Trophoblast cell (in vitro differentiated cells and primary cell): Measurements from ENCODE around the gene HS6ST2.
A peak's percentile ranks its signal among the peaks of the same experiment; 100 is the strongest.

Experiments used
- DNase-seq, 2 donors: peaks; one replicate each; pipeline ENCODE4 v3.0.0-alpha.2; 2016
- H2AFZ ChIP-seq: 2 replicates; pipeline ENCODE4 v1.6.1; 2013; ENCODE audit warnings: low read length, moderate library complexity, mild to moderate bottlenecking; ENCODE audit not compliant: insufficient read depth, poor library complexity
- H2AK5ac ChIP-seq: 2 replicates; pipeline ENCODE4 v1.6.1; 2013; ENCODE audit warnings: mild to moderate bottlenecking, low read length
- H2BK120ac ChIP-seq: 2 replicates; pipeline ENCODE4 v1.6.1; 2013; ENCODE audit warnings: low read length, mild to moderate bottlenecking, moderate library complexity; ENCODE audit not compliant: insufficient read depth, poor library complexity
- H2BK12ac ChIP-seq: 2 replicates; pipeline ENCODE4 v1.6.1; 2013; ENCODE audit warnings: mild to moderate bottlenecking, low read length, moderate library complexity
- H2BK5ac ChIP-seq: 2 replicates; pipeline ENCODE4 v1.6.1; 2013; ENCODE audit warnings: low read length, low read depth, moderate library complexity, mild to moderate bottlenecking; ENCODE audit not compliant: poor library complexity
- H3K14ac ChIP-seq: 2 replicates; pipeline ENCODE4 v1.6.1; 2013; ENCODE audit warnings: mild to moderate bottlenecking, low read length
- H3K18ac ChIP-seq: 2 replicates; pipeline ENCODE4 v1.6.1; 2013; ENCODE audit warnings: mild to moderate bottlenecking, low read length
- H3K23ac ChIP-seq: 2 replicates; pipeline ENCODE4 v1.6.1; 2013; ENCODE audit warnings: low read length
- H3K27ac ChIP-seq: 2 replicates; pipeline ENCODE4 v1.5.1; 2013; ENCODE audit warnings: low read depth, mild to moderate bottlenecking, inconsistent platforms, low read length, moderate library complexity
- H3K27me3 ChIP-seq: 2 replicates; pipeline ENCODE4 v1.6.1; 2013; ENCODE audit warnings: inconsistent platforms, mild to moderate bottlenecking, low read length, moderate library complexity; ENCODE audit not compliant: insufficient read depth
- H3K36me3 ChIP-seq, 2 experiments: 1 replicate in 1 of 2; 2 replicates in 1 of 2; pipeline ENCODE4 v1.6.1; 2013; ENCODE audit warnings: low read length in 2 of 2, mild to moderate bottlenecking in 2 of 2, moderate library complexity in 1 of 2; ENCODE audit not compliant: insufficient read depth in 2 of 2, control insufficient read depth in 1 of 2
- H3K4ac ChIP-seq: 2 replicates; pipeline ENCODE4 v1.6.1; 2013; ENCODE audit warnings: low read depth, mild to moderate bottlenecking, low read length, moderate library complexity
- H3K4me1 ChIP-seq, 2 experiments: 1 replicate in 1 of 2; 2 replicates in 1 of 2; pipeline ENCODE4 v1.6.1; 2013; ENCODE audit warnings: low read length in 2 of 2, mild to moderate bottlenecking in 2 of 2, moderate library complexity in 1 of 2; ENCODE audit not compliant: insufficient read depth in 2 of 2, control insufficient read depth in 1 of 2
- H3K4me2 ChIP-seq: 2 replicates; pipeline ENCODE4 v1.6.1; 2013; ENCODE audit warnings: inconsistent platforms, mild to moderate bottlenecking, low read length, moderate library complexity
- H3K4me3 ChIP-seq: 2 replicates; pipeline ENCODE4 v1.5.1; 2013; ENCODE audit warnings: mild to moderate bottlenecking, low read depth, low read length, inconsistent platforms
- H3K79me1 ChIP-seq: one replicate; pipeline ENCODE4 v1.6.1; 2013; ENCODE audit warnings: low read length
- H3K79me2 ChIP-seq: 2 replicates; pipeline ENCODE4 v1.6.1; 2013; ENCODE audit warnings: low read length, mild to moderate bottlenecking; ENCODE audit not compliant: control insufficient read depth, insufficient read depth, poor library complexity
- H3K9ac ChIP-seq: 2 replicates; pipeline ENCODE4 v1.6.1; 2013; ENCODE audit warnings: mild to moderate bottlenecking, low read length
- H3K9me3 ChIP-seq: 2 replicates; pipeline ENCODE4 v1.6.1; 2013; ENCODE audit warnings: low read depth, mild to moderate bottlenecking, control low read depth, inconsistent platforms, low read length; ENCODE audit not compliant: insufficient read depth
- H4K12ac ChIP-seq: 2 replicates; pipeline ENCODE4 v1.6.1; 2013; ENCODE audit warnings: low read depth, mild to moderate bottlenecking, low read length, moderate library complexity
- H4K8ac ChIP-seq: 2 replicates; pipeline ENCODE4 v1.6.1; 2013; ENCODE audit warnings: low read depth, mild to moderate bottlenecking, low read length, moderate library complexity
- H4K91ac ChIP-seq: one replicate; pipeline ENCODE4 v1.6.1; 2013; ENCODE audit warnings: low read depth, mild to moderate bottlenecking, low read length, moderate library complexity
- WGBS: extraction: QIAGEN DNeasy Blood & Tissue Kit; methylation state at CpG from one replicate; pipeline ENCODE4 v1.1.7; 2013; ENCODE audit warnings: missing lambda C conversion rate; ENCODE audit not compliant: insufficient read length, insufficient coverage; ENCODE audit errors: extremely low coverage; 5-methylcytosine and 5-hydroxymethylcytosine counted together

Gene HS6ST2

DNA sequence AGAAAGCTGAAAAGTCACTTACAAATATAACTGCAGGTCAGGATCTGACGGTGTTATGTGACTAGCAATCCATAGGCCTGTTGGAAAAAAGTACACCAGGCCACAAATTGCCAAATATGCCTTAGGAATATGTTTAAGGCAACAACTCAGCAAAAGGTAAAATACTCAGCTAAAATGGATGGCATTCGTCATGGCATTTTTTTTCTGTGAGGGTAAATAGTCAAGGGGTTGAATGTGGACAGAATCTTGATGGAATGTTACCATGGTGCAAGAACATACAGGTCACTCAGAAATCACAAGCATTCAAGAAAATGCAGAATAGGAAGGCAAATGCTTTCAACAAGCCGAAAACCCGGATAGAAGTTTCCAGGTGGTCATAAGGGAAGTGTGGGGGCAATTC, 347.9 kb downstream of the HS6ST2 start:
- Histone ChIP-seq H3K4me3 (no peak overlapping the region), H3K27me3 (no peaks in the 10 kb centered on the region), H3K4me1 (no peaks in the 10 kb centered on the region), H4K91ac (no peak overlapping the region), H2AK5ac (no peak overlapping the region), H3K79me1 (no peaks in the 10 kb centered on the region), H2BK12ac (no peak overlapping the region), H2BK120ac (no peak overlapping the region), H3K36me3 (no peaks in the 10 kb centered on the region), H3K4ac (no peak overlapping the region), H2BK5ac (no peak overlapping the region), H3K23ac (no peak overlapping the region), H3K18ac (no peak overlapping the region), H4K8ac (no peak overlapping the region), H3K14ac (no peak overlapping the region), H3K79me2 (no peaks in the 10 kb centered on the region), H3K9me3 (no peaks in the 10 kb centered on the region), H3K27ac (no peak overlapping the region), H3K4me2 (no peak overlapping the region), H3K9ac (no peak overlapping the region), H4K12ac (no peak overlapping the region), H2AFZ (no peak overlapping the region)
- no CpG with 5 or more reads among the region's 4 CpGs for WGBS
- DNase-seq: peak; percentile 60 to 87

- Histone ChIP-seq H2BK12ac (no peak overlapping the region), H3K79me1 (no peaks in the 10 kb centered on the region), H3K9ac (no peak overlapping the region), H3K27me3 (no peaks in the 10 kb centered on the region), H3K27ac (no peak overlapping the region), H4K8ac (no peak overlapping the region), H3K14ac (no peak overlapping the region), H3K4me2 (no peak overlapping the region), H3K4me3 (no peak overlapping the region), H3K9me3 (no peaks in the 10 kb centered on the region), H4K91ac (no peak overlapping the region), H2BK5ac (no peak overlapping the region), H3K4ac (no peak overlapping the region), H4K12ac (no peak overlapping the region), H2AK5ac (no peak overlapping the region), H3K18ac (no peak overlapping the region), H3K79me2 (no peaks in the 10 kb centered on the region), H3K36me3 (no peaks in the 10 kb centered on the region), H2BK120ac (no peak overlapping the region), H2AFZ (no peak overlapping the region), H3K4me1 (no peaks in the 10 kb centered on the region), H3K23ac (no peak overlapping the region)
- DNase-seq: peak in 1 of 2 donors; percentile 82
- no CpG with 5 or more reads among the region's 1 CpG for WGBS
Measured at GRCh38 chrX:132609362-132609848, 349.0 kb downstream of the HS6ST2 start.

GRCh38 chrX:132603700-132604286, 354.6 kb downstream of the HS6ST2 start:
- no peaks in the 10 kb centered on the region for H3K36me3 ChIP-seq
- no peak overlapping the region for H4K12ac ChIP-seq
- no peaks in the 10 kb centered on the region for H3K9me3 ChIP-seq
- no peak overlapping the region for H3K23ac ChIP-seq
- no peak for DNase-seq
- no peak overlapping the region for H3K4me3 ChIP-seq
- H3K27ac ChIP-seq: no peak overlapping the region
- H3K9ac ChIP-seq: no peak overlapping the region
- no peak overlapping the region for H2AK5ac ChIP-seq
- no peaks in the 10 kb centered on the region for H3K4me1 ChIP-seq
- no peak overlapping the region for H3K4ac ChIP-seq
- H3K79me1 ChIP-seq: no peaks in the 10 kb centered on the region
- H4K8ac ChIP-seq: no peak overlapping the region
- no peak overlapping the region for H4K91ac ChIP-seq
- no CpG with 5 or more reads among the region's 6 CpGs for WGBS
- H2BK5ac ChIP-seq: no peak overlapping the region
- no peak overlapping the region for H3K18ac ChIP-seq
- H2BK120ac ChIP-seq: no peak overlapping the region
- H2BK12ac ChIP-seq: no peak overlapping the region
- no peaks in the 10 kb centered on the region for H3K79me2 ChIP-seq
- H3K14ac ChIP-seq: no peak overlapping the region
- H3K4me2 ChIP-seq: no peak overlapping the region
- no peaks in the 10 kb centered on the region for H3K27me3 ChIP-seq
- no peak overlapping the region for H2AFZ ChIP-seq

DNA sequence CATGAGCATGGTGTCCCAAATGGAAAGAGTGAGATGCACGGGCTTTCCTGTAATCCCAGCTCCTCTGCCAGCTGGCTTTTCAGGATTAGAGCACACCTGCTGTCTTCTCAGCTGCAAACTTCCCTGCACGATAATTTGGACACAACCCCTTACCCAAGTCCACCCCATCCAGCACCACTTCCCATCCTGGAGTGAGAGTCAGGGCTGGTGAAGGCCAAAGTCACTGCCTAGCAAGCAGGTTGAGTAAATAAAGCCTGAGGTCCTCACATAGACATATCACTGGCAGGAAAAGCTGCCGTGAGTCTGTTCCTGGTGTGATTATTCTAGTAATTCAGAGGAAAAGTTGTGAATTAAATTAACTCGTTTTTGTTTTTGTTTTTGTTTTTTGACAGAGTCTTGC, 355.7 kb downstream of the HS6ST2 start:
- Histone ChIP-seq H3K9me3 (no peaks in the 10 kb centered on the region), H2BK5ac (no peak overlapping the region), H3K4me2 (no peak overlapping the region), H3K36me3 (no peaks in the 10 kb centered on the region), H3K79me2 (no peaks in the 10 kb centered on the region), H3K79me1 (no peaks in the 10 kb centered on the region), H3K23ac (no peak overlapping the region), H3K14ac (no peak overlapping the region), H3K4me3 (no peak overlapping the region), H3K18ac (no peak overlapping the region), H3K4ac (no peak overlapping the region), H2BK12ac (no peak overlapping the region), H2AFZ (no peak overlapping the region), H3K27ac (no peak overlapping the region), H4K12ac (no peak overlapping the region), H3K9ac (no peak overlapping the region), H2BK120ac (no peak overlapping the region), H4K91ac (no peak overlapping the region), H3K4me1 (no peaks in the 10 kb centered on the region), H4K8ac (no peak overlapping the region), H3K27me3 (no peaks in the 10 kb centered on the region), H2AK5ac (no peak overlapping the region)
- DNase-seq: no peak
- no CpG with 5 or more reads among the region's 4 CpGs for whole genome bisulfite sequencing
